ENCODE measurements around the gene FANK1.
"Not testable (repeated sequence)": the region's sequence is repeated elsewhere in the genome, so short reads cannot be mapped to it uniquely, and the experiment has no call there.

FANK1 gene

GRCh38 chr10:126045861-126046260 is 149.5 kb downstream of the FANK1 start:
- H3K27ac ChIP-seq (replicated peaks): no peak overlapping the region
- TF ChIP-seq REST (IDR thresholded peaks at IDR 0.05; ENCODE audit: insufficient replicate concordance, low read depth) (no peak), GABPA (IDR thresholded peaks at IDR 0.05; ENCODE audit: low read depth) (no peak)
- no peak overlapping the region for H3K4me3 ChIP-seq (replicated peaks; ENCODE audit: insufficient read depth, low read length)
- H3K27me3 ChIP-seq (ENCODE audit: insufficient read depth, poor library complexity, severe bottlenecking): no peaks in the 10 kb centered on the region
- no peak for DNase-seq (ENCODE audit: low read depth in 1 of 2, low spot score in 1 of 2)

GRCh38 chr10:126046831-126047230 is 150.5 kb downstream of the FANK1 start:
- DNase-seq (ENCODE audit: low read depth in 1 of 2, low spot score in 1 of 2): no peak
- TF ChIP-seq GABPA (IDR thresholded peaks at IDR 0.05; ENCODE audit: low read depth) (no peak), POLR2AphosphoS5 (IDR thresholded peaks at IDR 0.05; ENCODE audit: low read depth) (no peak)
- Histone ChIP-seq H3K27ac (replicated peaks) (no peak overlapping the region), H3K27me3 (ENCODE audit: insufficient read depth, poor library complexity, severe bottlenecking) (no peaks in the 10 kb centered on the region), H3K4me3 (replicated peaks; ENCODE audit: insufficient read depth, low read length) (no peak overlapping the region)

- not testable (repeated sequence) for H3K27ac ChIP-seq (replicated peaks); DNase-seq (ENCODE audit: low read depth in 1 of 2, low spot score in 1 of 2); H3K4me3 ChIP-seq (replicated peaks; ENCODE audit: insufficient read depth, low read length); H3K27me3 ChIP-seq (ENCODE audit: insufficient read depth, poor library complexity, severe bottlenecking)
These were observed 151.4 kb downstream of the FANK1 start for GRCh38 chr10:126047749-126048148.

GRCh38 chr10:126049759-126050700 is 153.7 kb downstream of the FANK1 start:
- no peak overlapping the region for H3K4me3 ChIP-seq (replicated peaks; ENCODE audit: insufficient read depth, low read length)
- TF ChIP-seq CTCF (IDR thresholded peaks at IDR 0.05; ENCODE audit: insufficient read depth, low read length): no peak
- H3K27me3 ChIP-seq (ENCODE audit: insufficient read depth, poor library complexity, severe bottlenecking): no peaks in the 10 kb centered on the region
- no peak for DNase-seq (ENCODE audit: low read depth in 1 of 2, low spot score in 1 of 2)
- no peak overlapping the region for H3K27ac ChIP-seq (replicated peaks)

GRCh38 chr10:126052171-126052570 is 155.8 kb downstream of the FANK1 start:
- no peak overlapping the region for H3K27ac ChIP-seq (replicated peaks)
- no peak for DNase-seq (ENCODE audit: low read depth in 1 of 2, low spot score in 1 of 2)
- H3K4me3 ChIP-seq (replicated peaks; ENCODE audit: insufficient read depth, low read length): no peak overlapping the region
- TF ChIP-seq POLR2AphosphoS5 (IDR thresholded peaks at IDR 0.05; ENCODE audit: low read depth) (no peak), REST (IDR thresholded peaks at IDR 0.05; ENCODE audit: insufficient replicate concordance, low read depth) (no peak), SPI1 (IDR thresholded peaks at IDR 0.05; ENCODE audit: borderline replicate concordance, low read depth) (no peak)
- H3K27me3 ChIP-seq (ENCODE audit: insufficient read depth, poor library complexity, severe bottlenecking): no peaks in the 10 kb centered on the region

GRCh38 chr10:126054191-126054590 is 157.8 kb downstream of the FANK1 start:
- no peak for DNase-seq (ENCODE audit: low read depth in 1 of 2, low spot score in 1 of 2)
- TF ChIP-seq REST (IDR thresholded peaks at IDR 0.05; ENCODE audit: insufficient replicate concordance, low read depth): no peak
- no peak for TF ChIP-seq SPI1 (IDR thresholded peaks at IDR 0.05; ENCODE audit: borderline replicate concordance, low read depth)
- no peak for TF ChIP-seq POLR2AphosphoS5 (IDR thresholded peaks at IDR 0.05; ENCODE audit: low read depth)
- TF ChIP-seq CTCF (IDR thresholded peaks at IDR 0.05; ENCODE audit: insufficient read depth, low read length): no peak
- TF ChIP-seq GABPA (IDR thresholded peaks at IDR 0.05; ENCODE audit: low read depth): no peak
- no peak overlapping the region for H3K27ac ChIP-seq (replicated peaks)
- H3K4me3 ChIP-seq (replicated peaks; ENCODE audit: insufficient read depth, low read length): no peak overlapping the region
- no peaks in the 10 kb centered on the region for H3K27me3 ChIP-seq (ENCODE audit: insufficient read depth, poor library complexity, severe bottlenecking)

Measured in HL-60 (cell line).